Activated CD8-positive, alpha-beta memory T cell treated with anti-CD3 and anti-CD28 coated beads for 4 hours (primary cell): ENCODE results near the gene VGLL4.
"Not testable (repeated sequence)": the region's sequence is repeated elsewhere in the genome, so short reads cannot be mapped to it uniquely, and the experiment has no call there.

ENCODE experiments used
- DNase-seq, 2 donors: peaks; one replicate each; pipeline ENCODE4 v3.0.0-alpha.2; 2020; ENCODE audit warnings: low read depth in 2 of 2

The VGLL4 gene

DNA sequence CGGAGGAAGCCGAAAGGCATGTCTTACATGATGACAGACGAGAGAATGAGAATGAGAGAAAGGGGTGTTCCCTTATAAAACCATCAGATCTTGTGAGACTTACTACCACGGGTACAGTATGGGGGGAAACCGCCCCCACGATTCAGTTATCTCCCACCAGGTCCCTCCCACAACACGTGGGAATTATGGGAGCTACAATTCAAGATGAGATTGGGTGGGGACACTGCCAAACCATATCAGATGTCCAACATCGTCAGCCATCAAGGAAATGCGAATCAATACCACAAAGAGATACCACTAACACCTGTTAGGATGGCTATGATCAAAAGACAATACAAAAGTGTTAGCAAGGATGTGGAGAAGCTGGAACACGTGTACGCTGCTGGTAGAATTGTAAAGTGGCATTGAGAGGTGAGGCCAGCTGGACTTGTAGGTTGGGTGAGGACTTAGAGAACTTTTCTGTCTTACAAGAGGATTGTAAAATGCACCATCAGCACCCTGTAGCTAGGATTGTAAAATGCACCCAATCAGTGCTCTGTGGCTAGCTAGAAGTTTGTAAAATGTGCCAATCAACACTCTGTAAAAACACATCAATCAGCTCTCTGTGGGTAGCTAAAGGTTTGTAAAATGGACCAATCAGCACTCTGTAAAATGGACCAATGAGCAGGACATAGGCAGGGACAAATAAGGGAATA lies 37.5 kb downstream of the VGLL4 start:
- DNase-seq = no peak

DNA sequence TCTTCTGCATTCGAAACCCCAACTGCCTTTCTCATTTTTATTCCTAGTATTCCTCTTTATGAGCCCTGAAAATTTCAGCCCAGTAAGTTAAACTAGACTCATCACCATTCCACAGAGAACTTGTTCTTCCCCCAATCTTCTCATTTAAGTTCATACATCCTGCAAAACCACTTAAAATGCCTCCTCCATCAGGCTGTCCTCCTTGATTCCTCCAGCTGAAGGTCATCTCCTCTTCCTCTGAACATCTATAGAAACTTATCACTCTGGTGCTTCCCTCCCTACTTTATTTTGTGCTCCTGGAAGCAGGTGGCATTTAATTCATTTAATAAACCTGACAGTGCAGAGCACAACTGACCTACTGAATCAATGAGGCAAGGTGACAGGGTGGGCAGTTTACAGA lies 38.3 kb downstream of the VGLL4 start:
- no peak for DNase-seq

- no peak for DNase-seq
Measured at GRCh38 chr3:11604139-11604892, 39.4 kb downstream of the VGLL4 start.

- DNase-seq = no peak
Measured at GRCh38 chr3:11603628-11604027, 40.1 kb downstream of the VGLL4 start.

DNA sequence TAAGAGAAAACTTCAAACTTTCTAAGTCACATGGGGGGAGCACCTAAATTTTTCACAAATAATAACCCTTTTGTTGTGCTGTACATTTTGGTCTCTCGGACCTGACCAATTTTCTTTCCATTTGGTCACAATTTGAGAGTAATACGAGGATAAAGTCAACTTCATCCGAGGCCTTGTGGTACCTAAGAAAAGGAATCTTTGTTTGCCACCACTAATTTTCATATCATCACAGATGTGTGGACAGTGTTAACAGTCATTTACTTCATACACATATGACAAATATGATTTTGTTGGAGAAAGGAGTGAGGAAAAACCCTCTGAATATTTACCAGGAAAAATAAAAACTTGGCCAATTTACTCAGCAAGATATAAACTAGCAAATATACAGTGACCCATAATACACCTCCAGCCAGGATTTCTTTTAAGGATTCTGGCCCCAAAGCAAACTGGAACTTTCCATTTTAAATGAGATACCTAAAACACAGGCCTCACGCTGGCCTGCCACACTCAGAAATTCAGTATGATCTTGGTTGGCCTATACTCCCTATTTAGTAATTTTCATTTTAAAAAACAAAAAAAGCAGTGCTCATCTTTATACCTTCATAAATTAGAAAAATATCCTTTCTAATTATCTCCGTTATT lies 40.7 kb downstream of the VGLL4 start:
- no peak for DNase-seq

DNA sequence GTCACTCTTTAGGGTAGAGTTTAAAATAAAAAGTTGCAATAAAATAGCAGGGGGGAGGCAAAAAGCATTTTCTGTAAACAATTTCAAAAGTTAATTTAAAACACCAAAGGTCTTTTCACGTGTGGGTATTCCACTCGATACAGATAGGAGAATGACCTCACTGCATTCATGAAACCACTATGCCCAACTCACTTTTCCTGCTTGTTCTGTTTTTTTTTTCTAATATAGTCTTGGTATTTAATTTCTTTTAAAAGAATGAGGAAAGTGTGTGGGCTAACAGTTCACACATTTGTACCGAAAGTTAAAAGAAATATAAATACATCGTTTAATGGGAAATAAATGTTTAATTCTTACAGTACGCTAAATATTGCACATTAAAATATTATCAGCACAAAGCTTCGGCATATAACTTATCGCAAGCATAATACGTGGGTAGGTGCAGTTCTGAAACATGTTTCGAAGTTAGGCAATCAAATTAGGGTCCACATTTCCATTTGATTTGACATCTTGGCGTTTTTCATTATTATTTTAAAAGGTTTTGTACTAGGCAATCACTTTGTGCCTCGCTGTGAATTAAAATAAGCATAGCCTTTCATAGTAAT lies 41.4 kb downstream of the VGLL4 start:
- no peak for DNase-seq

- DNase-seq = no peak
Measured at GRCh38 chr3:11601446-11602238, 42.1 kb downstream of the VGLL4 start.

DNA sequence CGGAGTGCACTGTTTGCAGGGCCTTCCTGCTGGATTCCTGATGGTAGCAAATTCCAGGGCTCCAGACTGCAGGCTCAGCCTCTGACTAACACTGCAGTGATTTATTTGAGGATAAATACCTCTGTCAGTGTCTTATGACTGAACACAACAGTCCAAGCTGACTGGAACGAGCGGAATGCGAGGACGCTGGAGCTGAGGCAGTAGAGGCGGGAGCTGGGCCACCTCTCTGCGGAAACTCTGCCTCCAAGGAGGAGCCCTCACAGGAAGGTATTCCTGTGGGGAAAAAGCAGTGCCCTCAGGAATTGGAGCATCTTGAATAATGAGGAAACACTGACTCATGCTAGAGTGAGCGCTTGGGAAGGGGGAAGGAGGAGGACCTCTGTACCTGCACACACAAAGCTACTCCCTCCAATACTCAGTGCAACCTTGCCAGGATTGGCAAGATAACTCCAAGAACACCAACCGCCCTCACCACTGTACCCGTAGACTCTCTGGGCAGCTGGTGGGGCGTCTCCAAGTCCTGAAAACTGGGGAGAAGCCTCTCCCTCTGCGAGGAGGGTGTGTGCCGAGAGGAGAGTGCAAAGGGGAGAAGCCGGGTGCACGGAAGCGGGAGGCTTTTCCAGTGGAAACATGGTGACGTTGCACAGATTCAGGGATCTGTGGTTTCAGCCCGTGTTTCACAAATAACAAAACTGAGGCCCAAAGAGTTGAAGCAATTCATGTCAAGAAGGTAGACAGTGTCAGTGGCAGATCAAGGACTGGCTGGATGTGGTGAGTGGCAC lies 43.0 kb downstream of the VGLL4 start:
- DNase-seq = no peak

DNA sequence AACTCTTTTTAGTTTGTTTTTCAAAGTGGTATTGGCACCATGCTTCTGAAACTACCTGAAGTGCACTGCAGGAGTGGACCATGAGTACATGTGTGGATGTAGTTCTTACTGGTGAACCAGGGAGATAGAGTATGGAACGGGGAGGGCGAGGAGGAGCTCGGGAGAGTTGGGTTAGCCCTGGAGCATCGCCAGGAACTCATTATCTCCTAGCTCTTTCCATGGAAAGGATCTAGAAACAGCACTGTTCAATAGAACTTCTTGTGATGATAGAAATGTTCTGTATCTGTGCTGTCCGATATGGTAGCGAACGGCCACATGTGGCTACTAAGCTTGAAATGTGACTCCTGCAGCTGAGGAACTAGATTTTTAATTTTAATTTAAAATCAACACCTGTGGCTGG lies 47.3 kb downstream of the VGLL4 start:
- DNase-seq = no peak

DNA sequence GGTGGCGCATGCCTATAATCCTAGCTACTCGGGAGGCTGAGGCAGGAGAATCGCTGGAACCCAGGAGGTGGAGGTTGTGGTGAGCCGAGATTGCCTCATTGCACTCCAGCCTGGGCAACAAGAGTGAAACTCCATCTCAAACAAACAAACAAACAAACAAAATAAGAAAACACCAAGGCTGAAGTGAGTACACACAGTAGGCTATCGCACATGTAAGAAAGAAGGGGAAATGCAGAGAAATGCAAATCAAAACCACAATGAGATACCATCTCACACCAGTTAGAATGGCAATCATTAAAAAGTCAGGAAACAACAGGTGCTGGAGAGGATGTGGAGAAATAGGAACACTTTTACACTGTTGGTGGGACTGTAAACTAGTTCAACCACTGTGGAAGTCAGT lies 48.7 kb downstream of the VGLL4 start:
- not testable (repeated sequence) for DNase-seq

DNA sequence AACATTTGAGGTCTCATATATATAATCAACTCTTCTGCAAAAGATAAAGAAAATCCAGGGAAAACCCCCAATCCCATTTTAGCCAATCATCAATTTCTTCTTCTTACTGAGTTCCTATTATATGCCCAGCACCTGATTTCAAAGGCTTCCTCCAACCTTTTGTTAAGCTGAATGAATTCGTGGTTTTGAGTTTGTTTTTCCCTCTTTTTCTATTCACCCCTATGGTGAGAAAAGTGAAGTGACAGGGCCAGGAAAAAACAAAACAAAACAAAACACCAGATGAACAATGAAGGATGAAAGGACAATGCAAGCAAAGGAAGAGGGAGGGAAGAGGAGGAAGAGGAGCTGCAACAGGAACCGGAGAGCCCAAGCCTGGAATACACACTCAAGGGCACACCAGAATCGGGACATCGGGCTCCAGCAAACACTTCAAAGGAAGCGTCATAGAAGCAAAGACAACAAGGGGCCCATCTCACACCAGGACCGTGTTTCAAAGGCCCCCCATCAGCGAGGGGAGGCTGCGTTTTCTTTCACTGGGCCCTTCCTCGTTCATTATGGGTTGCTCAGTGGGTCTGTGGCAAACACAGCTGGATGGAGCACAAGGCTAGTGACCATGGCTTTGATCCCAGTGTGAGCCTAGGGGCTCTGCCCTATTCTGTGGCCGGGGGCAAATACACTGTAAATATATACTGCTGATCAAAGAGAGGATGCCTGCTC lies 50.2 kb downstream of the VGLL4 start:
- DNase-seq = no peak

DNA sequence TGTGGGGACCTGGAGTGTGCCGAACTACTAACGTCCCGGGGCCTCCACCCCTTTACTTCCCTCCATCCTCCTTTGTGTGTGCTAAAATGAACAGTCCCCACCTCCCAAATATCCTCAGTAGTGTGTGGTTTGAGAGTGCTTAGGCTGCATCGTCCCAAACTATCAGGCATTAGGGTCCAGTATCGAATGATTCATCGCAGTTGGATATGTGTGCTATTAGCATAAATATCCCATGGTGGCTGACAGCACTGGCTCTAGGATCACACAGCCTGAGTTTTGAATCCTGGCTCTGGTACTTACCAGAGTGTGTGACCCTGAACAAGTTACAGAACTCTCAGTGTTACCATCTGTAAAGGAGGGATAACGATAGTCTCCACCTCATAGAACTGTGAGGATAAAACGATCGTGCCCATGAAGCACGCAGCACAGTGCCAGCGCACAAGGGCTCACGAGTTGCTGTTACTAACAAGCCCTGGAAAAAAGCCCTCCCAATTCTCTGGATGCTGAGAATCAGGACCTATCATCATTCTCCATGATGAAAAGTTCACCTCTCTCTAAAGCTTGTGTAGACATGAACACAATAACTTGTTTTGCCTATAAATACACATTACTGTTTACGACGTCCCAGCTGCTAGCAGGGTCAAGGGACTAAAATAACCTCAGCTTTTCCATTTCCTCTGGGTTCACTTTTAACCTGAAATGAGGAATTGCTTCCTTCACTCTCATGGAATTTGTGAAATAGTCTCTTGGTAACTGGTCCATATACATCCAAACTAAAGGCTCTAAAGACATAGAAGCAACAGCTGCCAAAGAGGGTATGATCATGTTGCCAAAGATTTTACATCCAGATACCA lies 51.0 kb downstream of the VGLL4 start:
- DNase-seq = no peak

DNA sequence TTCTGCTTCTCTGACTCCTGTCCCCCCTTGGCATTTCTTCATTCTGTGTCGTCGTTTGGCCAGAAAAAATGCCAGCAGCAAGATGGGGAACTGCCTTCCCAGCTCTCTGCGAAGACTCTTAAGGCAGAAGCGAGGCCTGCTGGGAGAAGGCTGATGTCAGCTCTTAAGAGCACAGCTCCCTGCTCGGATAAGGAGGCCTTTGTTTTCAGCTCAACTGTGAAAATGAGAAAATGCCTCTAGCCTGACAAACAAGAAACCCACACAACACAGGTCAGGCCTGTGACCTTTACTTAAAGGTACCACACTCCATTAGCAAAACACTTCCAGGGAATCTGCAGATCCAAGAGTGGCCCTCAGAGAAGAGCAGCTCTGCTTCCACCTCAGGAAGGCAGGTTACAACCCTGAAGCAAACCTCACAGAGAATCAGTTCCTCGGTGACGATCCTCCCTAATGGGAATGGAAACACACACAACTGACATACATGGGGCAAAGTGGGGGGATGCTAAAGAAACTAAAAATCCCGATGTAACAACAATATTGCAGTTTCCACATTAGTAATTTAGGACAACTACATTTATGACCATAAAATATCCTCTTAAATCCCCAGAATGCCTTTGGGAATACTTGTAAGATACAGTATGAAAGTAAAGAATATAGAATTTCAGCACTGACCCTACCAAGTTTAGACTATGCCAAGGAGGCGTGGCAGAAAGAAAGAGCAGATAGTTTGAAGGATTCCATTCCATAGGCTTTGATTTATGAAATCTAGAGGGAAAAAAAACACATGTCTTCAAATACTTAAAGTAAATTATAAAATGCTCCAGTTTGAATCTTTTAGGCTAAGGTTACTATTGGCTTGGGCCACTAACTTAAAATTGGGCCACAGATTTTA lies 52.1 kb downstream of the VGLL4 start:
- DNase-seq = no peak

DNA sequence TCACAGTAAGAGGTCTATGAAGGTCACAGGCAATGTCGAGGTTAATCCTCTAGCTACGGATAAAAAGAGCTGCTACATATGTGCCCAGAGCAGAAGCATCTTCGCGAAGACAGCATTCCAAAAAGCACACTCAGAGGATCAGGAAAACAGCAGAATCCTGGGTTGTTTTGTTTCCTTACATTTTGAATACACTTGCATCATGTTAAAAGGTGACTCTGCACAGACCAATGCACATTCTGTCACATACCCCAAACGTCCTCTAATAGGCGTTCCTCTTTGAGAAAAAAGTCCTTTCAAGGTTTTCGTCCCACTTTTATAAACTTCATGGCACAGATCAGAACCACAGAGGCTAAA lies 52.7 kb downstream of the VGLL4 start:
- DNase-seq = no peak

GRCh38 chr3:11589706-11590105 lies 54.0 kb downstream of the VGLL4 start:
- no peak for DNase-seq

DNA sequence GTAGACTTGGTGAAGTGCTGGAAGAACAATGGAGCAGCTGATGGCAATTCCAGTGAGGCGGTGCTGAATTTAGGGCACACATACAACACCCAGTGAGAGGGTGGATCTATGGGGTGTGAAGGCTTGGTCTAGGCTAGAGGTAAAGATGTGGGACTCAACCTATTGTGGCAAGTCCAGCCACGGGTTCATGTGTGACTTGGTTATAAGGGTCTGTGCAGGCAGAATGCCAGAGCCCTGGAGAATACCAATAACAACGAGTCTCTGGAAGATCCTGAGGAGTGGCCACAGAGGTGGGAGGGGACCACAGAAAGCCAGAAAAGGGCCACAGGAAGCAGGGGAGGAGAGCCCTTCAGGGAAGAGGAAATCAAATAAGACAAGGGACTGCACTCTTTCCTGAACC lies 55.0 kb downstream of the VGLL4 start:
- DNase-seq = no peak

- no peak for DNase-seq
Measured at GRCh38 chr3:11588338-11588737, 55.4 kb downstream of the VGLL4 start.

GRCh38 chr3:11587766-11588165 lies 55.9 kb downstream of the VGLL4 start:
- DNase-seq = no peak
